GM18867 (cell line): Measurements from ENCODE around the gene MAP2K7.
"Not testable (repeated sequence)": the region's sequence is repeated elsewhere in the genome, so short reads cannot be mapped to it uniquely, and the experiment has no call there.

Experiments used
- ATAC-seq: cut with Tn5 transposase; IDR thresholded peaks from one replicate; pipeline ENCODE4 v1.9.1; 2021; ENCODE audit warnings: mild to moderate bottlenecking, moderate library complexity; ENCODE audit not compliant: unreplicated experiment

Gene MAP2K7

DNA sequence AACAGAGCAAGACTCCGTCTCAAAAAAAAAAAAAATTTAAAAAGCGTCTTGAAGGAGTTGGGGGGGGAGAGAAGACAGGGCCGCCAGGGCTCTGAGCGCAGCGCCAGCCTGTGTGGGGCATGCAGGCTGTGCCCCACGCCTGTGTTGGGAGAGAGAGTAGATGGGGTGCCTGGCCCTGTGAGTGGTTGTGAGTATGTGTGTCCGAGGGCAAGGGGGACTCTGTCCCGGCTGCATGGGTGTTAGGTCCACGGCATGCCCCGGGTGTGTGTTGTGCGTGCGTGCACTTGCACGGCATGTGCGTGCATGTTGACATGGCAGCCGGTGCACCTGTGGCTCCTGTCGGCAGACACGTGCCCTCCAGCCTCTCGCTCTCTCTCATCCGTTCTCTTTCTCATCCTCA, 3.4 kb downstream of the MAP2K7 start:
- no peak for ATAC-seq

- no peak for ATAC-seq
Observed at GRCh38 chr19:7907544-7907943, 3.9 kb downstream of the MAP2K7 start.

DNA sequence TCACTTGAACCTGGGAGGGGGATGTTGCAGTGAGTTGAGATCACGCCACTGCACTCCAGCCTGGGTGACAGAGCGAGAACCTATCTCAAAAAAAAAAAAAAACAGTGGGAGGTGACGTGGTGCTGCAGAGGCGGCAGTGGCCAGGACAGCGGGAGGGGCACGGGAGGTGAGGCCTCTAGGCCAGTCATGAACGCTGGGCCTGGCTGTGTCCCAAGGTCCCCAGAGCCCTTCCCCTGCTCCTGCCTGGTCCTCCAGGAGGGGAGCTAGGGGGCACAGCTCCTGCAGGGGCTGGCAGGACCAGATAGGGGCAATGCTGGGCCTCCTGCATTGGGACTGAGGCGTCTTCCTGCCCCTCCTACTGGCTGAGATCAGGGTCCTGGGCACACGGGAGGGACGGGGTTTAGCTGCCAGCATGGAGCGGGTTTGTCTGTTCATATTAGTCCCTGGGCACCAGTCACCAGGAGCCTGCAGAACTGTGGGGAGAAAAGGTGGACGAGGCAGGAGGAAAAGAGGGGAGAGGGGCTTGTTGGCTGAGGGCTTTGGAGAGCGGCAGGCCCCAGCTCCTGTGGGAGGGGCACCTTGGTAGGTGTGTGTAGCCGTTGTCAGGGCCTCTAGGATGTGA, 4.5 kb downstream of the MAP2K7 start:
- no peak for ATAC-seq

- ATAC-seq = no peak
Observed at GRCh38 chr19:7908742-7909461, 5.2 kb downstream of the MAP2K7 start.

- ATAC-seq = no peak
Observed at GRCh38 chr19:7909471-7910067, 5.9 kb downstream of the MAP2K7 start.

DNA sequence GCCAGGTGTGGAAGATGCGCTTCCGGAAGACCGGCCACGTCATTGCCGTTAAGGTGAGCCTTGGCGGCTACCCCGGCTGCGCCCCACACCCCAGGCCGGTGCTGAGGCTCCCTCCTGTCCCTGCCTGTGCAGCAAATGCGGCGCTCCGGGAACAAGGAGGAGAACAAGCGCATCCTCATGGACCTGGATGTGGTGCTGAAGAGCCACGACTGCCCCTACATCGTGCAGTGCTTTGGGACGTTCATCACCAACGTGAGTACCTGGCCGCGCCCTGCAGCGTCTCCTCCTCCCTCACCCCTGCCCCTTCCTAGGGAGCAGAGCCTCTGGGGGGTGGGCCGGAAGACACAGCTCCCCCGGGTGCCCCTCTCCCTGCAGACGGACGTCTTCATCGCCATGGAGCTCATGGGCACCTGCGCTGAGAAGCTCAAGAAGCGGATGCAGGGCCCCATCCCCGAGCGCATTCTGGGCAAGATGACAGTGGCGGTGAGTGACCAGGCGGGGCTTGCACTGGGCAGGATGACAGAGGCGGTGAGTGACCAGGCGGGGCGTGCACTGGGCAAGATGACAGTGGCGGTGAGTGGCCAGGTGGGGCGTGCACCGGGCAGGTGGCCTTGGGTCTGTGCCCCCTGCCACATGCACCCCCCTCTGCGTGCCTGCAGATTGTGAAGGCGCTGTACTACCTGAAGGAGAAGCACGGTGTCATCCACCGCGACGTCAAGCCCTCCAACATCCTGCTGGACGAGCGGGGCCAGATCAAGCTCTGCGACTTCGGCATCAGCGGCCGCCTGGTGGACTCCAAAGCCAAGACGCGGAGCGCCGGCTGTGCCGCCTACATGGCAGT, 6.9 kb downstream of the MAP2K7 start:
- no peak for ATAC-seq

DNA sequence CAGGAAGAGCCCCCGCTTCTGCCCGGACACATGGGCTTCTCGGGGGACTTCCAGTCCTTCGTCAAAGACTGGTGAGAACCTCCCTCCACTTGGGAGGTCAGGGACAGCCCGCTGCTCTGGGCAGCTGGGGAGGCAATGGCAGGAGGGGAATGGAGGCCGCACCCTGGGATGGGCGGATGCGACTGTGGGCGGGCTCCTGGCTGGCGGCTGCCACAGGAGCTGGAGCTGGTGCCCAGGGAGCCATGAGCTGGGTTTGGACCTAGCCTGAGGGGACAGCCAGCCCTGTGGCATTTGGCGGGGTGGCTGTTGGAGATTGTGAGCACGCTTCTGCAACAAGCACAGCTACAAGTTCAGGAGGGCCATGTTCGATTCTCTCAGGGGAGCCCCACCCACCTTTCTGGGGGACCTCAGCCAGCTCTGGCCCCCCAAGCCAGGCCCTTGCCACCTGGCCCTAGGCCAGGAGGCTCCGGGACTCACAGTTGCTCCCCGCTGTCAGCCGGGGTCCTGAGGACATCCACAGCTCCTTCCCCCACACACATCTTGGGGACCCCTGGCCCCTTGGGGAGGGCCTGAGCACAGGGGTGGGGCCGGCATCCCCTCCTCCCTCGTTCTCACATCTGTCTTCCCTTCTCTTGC, 7.9 kb downstream of the MAP2K7 start:
- no peak for ATAC-seq

DNA sequence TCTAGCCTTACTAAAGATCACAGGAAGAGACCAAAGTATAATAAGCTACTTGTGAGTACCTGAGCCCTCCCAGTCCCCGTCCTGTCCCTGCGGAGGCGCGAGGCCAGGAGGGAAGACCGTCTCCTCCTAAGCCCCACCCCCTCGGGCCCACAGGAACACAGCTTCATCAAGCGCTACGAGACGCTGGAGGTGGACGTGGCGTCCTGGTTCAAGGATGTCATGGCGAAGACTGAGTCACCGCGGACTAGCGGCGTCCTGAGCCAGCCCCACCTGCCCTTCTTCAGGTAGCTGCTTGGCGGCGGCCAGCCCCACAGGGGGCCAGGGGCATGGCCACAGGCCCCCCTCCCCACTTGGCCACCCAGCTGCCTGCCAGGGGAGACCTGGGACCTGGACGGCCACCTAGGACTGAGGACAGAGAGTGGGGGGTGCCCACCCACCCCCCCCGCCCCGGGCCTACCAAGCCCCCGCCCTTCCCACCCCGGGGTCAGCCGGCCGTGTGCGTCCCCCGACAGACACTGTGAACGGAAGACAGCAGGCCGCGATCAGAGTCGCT, 8.5 kb downstream of the MAP2K7 start:
- ATAC-seq = no peak

- no peak for ATAC-seq
Observed at GRCh38 chr19:7912697-7913564, 9.3 kb downstream of the MAP2K7 start.

DNA sequence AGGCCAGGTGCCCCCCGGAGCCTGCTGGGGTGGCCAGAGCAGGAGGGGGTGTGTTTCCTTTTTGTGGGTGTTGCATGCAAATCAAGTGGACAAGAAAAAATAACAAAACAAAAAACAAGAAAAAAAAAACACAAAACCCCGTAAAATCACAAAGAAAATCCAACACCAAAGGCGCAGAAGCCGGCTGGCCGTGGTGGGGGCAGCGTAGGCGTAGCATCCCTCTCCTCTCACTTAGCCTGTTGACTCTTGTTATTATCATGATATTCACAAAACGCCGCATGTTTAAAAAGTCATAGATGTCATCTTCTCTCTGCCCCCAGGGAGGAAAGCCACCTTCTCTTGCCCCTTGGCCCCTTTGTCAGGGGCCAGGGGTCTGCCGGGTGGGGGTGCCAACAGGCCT, 10.0 kb downstream of the MAP2K7 start:
- ATAC-seq = no peak

GRCh38 chr19:7914099-7914498, 10.4 kb downstream of the MAP2K7 start:
- ATAC-seq = no peak

DNA sequence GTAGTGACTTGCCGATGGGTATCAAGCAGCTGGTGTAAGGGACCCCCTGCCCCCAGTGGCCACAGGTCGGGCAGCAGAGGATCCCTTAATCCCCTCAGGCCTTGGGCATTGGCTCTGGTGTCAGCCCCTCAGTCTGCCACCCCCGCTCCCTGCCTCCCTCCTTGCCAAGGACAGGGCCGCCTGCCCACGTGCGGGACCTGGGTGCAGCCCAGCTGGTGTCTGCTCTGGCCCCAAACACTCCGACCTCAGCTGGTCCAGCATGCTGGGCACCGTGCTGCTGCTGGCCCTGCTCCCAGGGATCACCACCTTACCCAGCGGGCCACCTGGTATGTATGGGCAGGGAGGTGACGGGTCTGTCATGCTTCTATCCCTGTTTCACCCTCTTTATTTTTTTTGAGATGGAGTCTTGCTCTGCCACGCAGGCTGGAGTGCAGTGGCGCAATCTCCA, 10.9 kb downstream of the MAP2K7 start, which contains the start of gene TGFBR3L:
TGFBR3L (plus strand) TSS at position 233 of the 448 bp plus-strand sequence.
- no peak for ATAC-seq

- no peak for ATAC-seq
Observed at GRCh38 chr19:7915250-7916102, 11.8 kb downstream of the MAP2K7 start.

DNA sequence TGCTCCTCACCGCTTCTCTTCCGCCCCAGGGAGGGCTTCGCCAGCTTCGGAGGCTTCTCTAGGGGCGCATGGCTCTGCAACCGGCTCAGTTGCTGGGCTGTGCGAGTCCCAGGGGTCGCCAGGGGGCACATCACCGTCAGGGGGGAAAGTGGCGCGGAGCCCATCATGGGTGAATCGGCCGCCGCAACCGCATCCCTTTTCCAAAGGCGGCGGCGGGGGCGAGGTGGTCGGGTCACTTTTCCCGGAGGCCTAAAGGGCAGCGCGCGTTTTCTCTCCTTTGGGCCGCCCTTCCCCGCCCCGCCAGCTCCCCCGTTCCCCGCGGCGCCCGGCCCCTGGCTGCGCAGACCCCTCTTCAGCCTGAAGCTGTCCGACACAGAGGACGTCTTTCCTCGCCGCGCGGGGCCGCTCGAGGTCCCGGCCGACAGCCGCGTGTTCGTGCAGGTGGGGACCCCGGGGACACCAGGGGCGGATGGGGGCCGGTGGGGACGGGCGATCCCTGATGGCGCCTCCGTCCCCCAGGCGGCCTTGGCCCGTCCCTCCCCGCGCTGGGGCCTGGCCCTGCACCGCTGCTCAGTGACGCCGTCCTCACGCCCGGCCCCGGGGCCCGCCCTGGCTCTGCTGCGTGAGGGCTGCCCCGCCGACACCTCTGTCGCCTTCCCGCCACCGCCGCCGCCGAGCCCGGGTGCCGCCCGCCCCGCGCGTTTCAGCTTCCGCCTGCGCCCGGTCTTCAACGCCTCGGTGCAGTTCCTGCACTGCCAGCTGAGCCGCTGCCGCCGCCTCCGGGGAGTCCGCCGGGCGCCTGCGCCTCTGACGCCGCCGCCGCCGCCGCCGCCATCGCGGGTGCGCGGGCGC, 12.7 kb downstream of the MAP2K7 start:
- ATAC-seq = no peak

DNA sequence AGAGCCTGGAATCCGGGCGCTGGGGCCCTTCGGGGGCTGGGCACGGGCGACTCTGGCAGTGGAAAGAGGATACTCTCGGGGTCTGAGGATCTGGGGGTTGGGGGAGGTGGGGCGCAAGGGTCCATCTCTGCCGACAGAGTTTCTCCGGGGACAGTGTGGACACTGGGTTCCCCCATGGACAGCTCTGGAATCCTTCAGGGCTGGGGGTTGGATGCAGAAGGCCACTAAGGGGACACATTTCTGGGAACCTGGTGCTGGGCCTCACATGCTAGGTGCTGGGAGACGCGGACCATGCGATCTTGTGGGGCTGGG, 13.2 kb downstream of the MAP2K7 start:
- no peak for ATAC-seq

DNA sequence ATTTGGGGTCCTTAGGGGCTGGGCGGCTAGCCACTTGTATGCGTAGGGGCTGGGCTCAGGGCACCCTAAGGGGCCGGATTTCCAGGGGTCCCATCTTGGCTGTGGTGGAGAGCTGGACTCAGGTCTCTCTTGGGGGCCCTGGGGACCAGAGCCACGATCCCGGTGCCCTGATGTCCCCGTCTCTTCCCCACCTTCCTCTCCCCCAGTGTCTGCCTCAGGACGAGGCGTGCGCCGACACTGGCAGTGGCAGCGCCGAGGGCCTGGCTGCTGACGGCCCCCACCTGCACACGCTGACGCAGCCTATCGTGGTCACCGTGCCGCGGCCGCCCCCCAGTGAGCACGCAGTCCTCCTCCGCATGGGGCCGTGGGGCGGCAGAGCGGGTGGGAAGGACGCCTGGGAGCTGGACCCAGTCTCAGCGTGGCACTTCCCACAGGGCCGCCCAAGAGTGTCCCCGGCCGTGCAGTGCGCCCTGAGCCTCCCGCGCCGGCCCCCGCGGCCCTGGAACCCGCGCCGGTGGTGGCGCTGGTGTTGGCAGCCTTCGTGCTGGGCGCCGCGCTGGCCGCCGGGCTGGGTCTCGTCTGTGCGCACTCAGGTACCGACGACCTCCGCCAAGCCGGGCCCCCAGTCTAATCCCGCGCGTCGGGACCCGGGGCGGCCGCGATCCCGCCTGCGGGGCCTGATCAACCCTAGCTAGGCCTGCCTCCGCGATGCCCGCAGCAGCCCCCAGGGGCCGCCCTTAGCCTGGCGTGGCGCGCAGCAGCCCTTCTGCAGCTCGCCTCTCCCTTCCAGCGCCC, 13.8 kb downstream of the MAP2K7 start:
- no peak for ATAC-seq

DNA sequence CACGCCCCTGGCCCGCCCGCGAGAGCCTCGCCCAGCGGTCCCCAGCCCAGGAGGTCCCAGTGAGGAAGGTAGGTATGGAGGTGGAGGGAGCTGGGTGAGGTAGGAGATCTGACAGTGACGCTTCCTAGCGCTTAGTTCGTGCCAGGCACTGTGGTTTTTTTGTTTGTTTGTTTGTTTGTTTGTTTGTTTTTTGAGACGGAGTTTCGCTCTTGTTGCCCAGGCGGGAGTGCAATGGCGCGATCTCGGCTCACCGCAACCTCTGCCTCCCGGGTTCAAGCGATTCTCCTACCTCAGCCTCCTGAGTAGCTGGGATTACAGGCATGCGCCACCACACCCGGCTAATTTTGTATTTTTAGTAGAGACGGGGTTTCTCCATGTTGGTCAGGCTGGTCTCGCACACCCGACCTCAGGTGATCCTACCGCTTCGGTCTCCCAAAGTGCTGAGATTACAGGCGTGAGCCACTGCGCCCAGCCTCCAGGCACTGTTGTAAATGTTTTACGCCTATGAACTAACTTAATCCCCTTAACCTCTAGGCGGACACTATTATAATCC, 14.5 kb downstream of the MAP2K7 start:
- not testable (repeated sequence) for ATAC-seq
